ENCODE results near the gene RABL6.

- TF ChIP-seq POLR2A (IDR thresholded peaks at IDR 0.05), result no peak
- TF ChIP-seq CTCF (IDR thresholded peaks at IDR 0.05), result no peak
Measured at GRCh38 chr9:136889858-136890257, 82.1 kb downstream of the RABL6 start.
